Thoracic aorta (tissue), 2 donors: ENCODE results near the gene VMAC. TPM values are rescaled to one million over a fixed set of nuclear protein-coding genes. Genes with fewer than 3 reads are reported as not detected.
A peak's percentile ranks its signal among the peaks of the same experiment; 100 is the strongest.

Experiments
- ATAC-seq: fragments of 150-250 bp; one replicate; pipeline ENCODE4 v1.8.0; 2017; ENCODE audit warnings: low read depth; ENCODE audit not compliant: insufficient number of reproducible peaks, low FRiP score
- DNase-seq: peaks from one replicate; pipeline ENCODE4 v3.0.0-alpha.2; 2020; ENCODE audit warnings: low spot score
- H3K27ac ChIP-seq, 2 donors: fragments of 200-600 bp; sonication (generic); 1 replicate in 1 of 2; 2 replicates in 1 of 2; pipeline ENCODE4 v1.5.1; 2016; ENCODE audit warnings: mild to moderate bottlenecking in 2 of 2, moderate library complexity in 2 of 2
- H3K27me3 ChIP-seq: fragments of 200-600 bp; sonication (generic); replicated peaks from 2 replicates; pipeline ENCODE4 v1.6.0; 2016; ENCODE audit warnings: mild to moderate bottlenecking; ENCODE audit not compliant: insufficient read depth
- H3K36me3 ChIP-seq: fragments of 200-600 bp; sonication (generic); one replicate; pipeline ENCODE4 v1.5.1; 2016
- H3K4me1 ChIP-seq, 2 donors: fragments of 200-600 bp; sonication (generic); 1 replicate in 1 of 2; 2 replicates in 1 of 2; pipeline versions ENCODE4 v1.5.1 to v1.6.0; 2016; ENCODE audit warnings: low read depth in 2 of 2, mild to moderate bottlenecking in 1 of 2; ENCODE audit not compliant: control insufficient read depth in 1 of 2
- H3K4me3 ChIP-seq: fragments of 200-600 bp; sonication (generic); 2 replicates; pipeline ENCODE4 v1.5.1; 2016; ENCODE audit warnings: mild to moderate bottlenecking
- H3K9me3 ChIP-seq: fragments of 200-600 bp; sonication (generic); 2 replicates; pipeline ENCODE4 v1.5.1; 2016
- total RNA-seq, 2 donors: library from RNA; depleted of rRNA; stranded (reverse); fragments of >200 nt; gene quantifications; one replicate each; pipeline versions ENCODE4 v1.1.0 to v1.2.3, GENCODE V29; 2016
- TF ChIP-seq, protein P1 (sequence below): fragments of 200-600 bp; sonication (generic); IDR thresholded peaks from one replicate; pipeline ENCODE4 v1.5.1; 2019; ENCODE audit warnings: antibody characterized with exemption

VMAC gene
- total RNA-seq, 2 donors from 2014 or later = 13.3 to 13.6 TPM

DNA sequence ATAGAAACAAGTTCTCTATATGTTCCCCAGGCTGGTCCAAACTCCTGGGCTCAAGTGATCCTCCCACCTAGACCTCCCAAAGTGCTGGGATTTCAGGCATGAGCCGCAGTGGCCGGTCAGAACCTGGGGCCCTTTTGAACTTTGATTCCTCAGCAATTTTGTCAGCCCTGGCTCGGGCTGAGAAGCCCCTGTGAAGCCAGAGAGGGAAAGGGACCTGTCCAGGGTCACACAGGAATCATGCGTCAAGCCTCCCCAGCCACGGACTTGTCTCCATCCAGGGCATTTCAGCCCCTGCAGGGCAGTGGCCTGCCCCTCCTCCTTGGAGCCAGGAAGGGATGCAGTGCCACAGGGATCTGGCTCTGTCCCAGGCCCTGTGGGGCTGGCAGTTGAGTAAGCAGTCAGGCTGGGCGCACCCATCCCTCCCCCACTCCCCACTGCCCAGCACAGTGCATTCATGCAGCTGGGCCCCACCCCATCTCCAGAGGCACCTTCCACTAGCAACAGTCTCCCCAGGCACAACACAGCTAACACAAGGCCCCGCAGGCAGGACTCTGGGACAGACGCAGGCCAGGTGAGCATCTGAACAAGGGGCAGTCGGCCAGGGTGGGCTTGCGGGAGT lies 9.2 kb downstream of the VMAC start, which contains the start of gene CAPS:
CAPS (plus strand) TSS at position 516 of the 619 bp plus-strand sequence. CDS start 153 bp downstream, outside the sequence.
- ATAC-seq (no peak), DNase-seq (no peak)
- no peak within 1 kb of the TSS for H3K4me3 ChIP-seq
- peak within 1 kb of the TSS in 1 of 2 donors; percentile 23 for H3K27ac ChIP-seq
- no peaks in the 10 kb centered on the region for H3K27me3 ChIP-seq
- TF ChIP-seq, protein P1, sequence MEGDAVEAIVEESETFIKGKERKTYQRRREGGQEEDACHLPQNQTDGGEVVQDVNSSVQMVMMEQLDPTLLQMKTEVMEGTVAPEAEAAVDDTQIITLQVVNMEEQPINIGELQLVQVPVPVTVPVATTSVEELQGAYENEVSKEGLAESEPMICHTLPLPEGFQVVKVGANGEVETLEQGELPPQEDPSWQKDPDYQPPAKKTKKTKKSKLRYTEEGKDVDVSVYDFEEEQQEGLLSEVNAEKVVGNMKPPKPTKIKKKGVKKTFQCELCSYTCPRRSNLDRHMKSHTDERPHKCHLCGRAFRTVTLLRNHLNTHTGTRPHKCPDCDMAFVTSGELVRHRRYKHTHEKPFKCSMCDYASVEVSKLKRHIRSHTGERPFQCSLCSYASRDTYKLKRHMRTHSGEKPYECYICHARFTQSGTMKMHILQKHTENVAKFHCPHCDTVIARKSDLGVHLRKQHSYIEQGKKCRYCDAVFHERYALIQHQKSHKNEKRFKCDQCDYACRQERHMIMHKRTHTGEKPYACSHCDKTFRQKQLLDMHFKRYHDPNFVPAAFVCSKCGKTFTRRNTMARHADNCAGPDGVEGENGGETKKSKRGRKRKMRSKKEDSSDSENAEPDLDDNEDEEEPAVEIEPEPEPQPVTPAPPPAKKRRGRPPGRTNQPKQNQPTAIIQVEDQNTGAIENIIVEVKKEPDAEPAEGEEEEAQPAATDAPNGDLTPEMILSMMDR = no peak
- H3K4me1 ChIP-seq = peaks cover 0 to 8% of the 10 kb centered on the region in 2 donors
- no peaks in the 10 kb centered on the region for H3K9me3 ChIP-seq
- peaks cover 44% of the 10 kb centered on the region for H3K36me3 ChIP-seq

DNA sequence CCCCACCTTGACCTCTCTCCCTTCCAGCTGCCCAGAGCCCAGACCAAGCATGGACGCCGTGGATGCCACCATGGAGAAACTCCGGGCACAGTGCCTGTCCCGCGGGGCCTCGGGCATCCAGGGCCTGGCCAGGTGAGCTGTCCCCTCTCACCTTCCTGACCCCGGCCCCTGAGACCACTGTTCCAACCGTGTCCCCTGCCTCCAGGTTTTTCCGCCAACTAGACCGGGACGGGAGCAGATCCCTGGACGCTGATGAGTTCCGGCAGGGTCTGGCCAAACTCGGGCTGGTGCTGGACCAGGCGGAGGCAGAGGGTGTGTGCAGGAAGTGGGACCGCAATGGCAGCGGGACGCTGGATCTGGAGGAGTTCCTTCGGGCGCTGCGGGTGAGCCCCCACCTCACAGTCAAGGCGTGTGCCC lies 9.7 kb downstream of the VMAC start:
- no peaks in the 10 kb centered on the region for H3K27me3 ChIP-seq
- peak overlapping the region in 1 of 2 donors; percentile 23 for H3K27ac ChIP-seq
- DNase-seq (no peak), ATAC-seq (no peak)
- H3K36me3 ChIP-seq = peaks cover 43% of the 10 kb centered on the region
- no peaks in the 10 kb centered on the region for H3K9me3 ChIP-seq
- TF ChIP-seq, protein P1 = no peak
- peaks cover 0 to 8% of the 10 kb centered on the region in 2 donors for H3K4me1 ChIP-seq
- no peak overlapping the region for H3K4me3 ChIP-seq

DNA sequence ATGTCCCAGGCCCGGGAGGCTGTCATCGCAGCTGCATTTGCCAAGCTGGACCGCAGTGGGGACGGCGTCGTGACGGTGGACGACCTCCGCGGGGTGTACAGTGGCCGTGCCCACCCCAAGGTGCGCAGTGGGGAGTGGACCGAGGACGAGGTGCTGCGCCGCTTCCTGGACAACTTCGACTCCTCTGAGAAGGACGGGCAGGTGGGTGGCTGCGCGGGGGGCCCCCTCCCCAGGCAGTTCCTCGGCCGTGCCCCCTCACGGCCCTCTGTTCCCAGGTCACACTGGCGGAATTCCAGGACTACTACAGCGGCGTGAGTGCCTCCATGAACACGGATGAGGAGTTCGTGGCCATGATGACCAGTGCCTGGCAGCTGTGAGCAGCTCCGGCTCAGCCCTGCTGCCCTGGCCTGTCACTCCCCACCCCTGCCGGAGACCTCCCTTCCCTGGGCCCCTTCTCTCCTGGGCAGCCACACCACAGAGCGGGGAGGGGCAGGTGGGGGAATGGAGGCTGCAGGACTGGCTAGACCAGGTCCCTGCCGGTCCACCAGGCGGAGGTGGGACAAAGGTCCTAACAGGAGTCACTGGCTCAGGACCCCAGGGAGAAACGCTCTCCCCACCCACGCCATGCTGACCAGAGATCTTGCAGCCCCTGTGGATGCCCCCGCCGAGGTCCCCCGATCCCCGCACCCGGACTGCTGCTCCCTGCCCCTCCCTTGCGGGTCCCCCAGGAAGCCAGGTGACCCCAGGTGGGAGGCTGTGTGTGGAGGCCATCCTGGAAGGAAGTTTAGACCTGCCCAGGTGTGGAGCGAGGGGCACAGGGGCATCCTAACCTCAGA lies 10.5 kb downstream of the VMAC start:
- Histone ChIP-seq H3K4me3 (no peak overlapping the region), H3K9me3 (no peaks in the 10 kb centered on the region), H3K4me1 (peaks cover 0 to 8% of the 10 kb centered on the region in 2 donors), H3K27me3 (no peaks in the 10 kb centered on the region), H3K27ac (no peak overlapping the region), H3K36me3 (peaks cover 45% of the 10 kb centered on the region)
- no peak for DNase-seq
- no peak for ATAC-seq
- TF ChIP-seq, protein P1 = no peak

DNA sequence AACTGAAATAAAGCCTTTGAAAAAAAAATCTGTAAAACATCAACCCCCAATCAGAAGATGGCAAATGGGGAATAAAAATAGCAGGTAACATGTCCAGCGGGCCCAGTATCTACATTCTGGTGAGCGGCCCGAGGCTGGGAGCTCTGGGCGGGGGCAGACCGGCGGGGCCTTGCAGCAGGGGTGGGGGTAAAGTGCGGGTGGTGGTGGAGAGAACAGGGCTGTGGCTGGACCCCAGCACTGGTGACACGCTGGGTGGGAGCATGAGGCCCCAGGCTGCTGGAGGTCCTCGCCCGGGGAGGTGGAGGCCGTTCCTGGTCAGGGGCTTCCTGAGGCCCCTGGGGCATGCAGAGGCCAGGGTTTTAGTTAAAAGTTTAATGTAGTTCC lies 11.1 kb downstream of the VMAC start:
- H3K4me1 ChIP-seq = peaks cover 0 to 8% of the 10 kb centered on the region in 2 donors
- no peak overlapping the region for H3K4me3 ChIP-seq
- ATAC-seq = no peak
- no peaks in the 10 kb centered on the region for H3K9me3 ChIP-seq
- TF ChIP-seq, protein P1 = no peak
- DNase-seq = no peak
- no peaks in the 10 kb centered on the region for H3K27me3 ChIP-seq
- H3K36me3 ChIP-seq = peaks cover 50% of the 10 kb centered on the region
- H3K27ac ChIP-seq = no peak overlapping the region

DNA sequence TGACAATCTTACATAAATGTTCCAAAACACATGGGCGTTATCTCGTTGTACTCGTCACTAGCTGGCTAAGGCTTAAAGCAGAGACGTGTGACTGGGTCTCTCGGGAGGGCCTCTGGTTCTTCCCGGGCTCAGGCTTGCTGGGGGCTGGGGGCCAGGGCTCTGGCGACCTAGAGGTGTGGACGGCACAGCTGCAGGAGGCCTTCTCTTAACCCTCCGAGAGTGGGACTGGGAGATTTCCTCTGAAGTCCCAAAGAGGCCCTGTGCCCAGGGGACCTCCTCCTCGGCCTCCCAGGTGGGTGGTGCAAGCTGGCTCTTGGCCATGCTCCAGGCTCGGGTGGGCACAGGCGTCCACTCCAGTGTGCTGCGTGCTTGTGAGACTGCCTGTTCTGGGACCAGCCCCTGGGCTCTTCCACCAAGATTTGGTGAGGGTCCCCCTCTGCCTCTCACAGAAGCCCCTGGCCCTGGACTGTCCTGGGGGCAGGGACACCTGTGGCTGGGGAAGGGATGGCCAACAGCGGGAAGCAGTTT lies 11.6 kb downstream of the VMAC start:
- Histone ChIP-seq H3K36me3 (peaks cover 55% of the 10 kb centered on the region), H3K27ac (no peak overlapping the region), H3K4me1 (peaks cover 0 to 8% of the 10 kb centered on the region in 2 donors), H3K9me3 (no peaks in the 10 kb centered on the region), H3K4me3 (no peak overlapping the region), H3K27me3 (no peaks in the 10 kb centered on the region)
- DNase-seq = no peak
- no peak for ATAC-seq
- TF ChIP-seq, protein P1 = no peak
